ENCODE measurements around the gene SP2.

Gene SP2

DNA sequence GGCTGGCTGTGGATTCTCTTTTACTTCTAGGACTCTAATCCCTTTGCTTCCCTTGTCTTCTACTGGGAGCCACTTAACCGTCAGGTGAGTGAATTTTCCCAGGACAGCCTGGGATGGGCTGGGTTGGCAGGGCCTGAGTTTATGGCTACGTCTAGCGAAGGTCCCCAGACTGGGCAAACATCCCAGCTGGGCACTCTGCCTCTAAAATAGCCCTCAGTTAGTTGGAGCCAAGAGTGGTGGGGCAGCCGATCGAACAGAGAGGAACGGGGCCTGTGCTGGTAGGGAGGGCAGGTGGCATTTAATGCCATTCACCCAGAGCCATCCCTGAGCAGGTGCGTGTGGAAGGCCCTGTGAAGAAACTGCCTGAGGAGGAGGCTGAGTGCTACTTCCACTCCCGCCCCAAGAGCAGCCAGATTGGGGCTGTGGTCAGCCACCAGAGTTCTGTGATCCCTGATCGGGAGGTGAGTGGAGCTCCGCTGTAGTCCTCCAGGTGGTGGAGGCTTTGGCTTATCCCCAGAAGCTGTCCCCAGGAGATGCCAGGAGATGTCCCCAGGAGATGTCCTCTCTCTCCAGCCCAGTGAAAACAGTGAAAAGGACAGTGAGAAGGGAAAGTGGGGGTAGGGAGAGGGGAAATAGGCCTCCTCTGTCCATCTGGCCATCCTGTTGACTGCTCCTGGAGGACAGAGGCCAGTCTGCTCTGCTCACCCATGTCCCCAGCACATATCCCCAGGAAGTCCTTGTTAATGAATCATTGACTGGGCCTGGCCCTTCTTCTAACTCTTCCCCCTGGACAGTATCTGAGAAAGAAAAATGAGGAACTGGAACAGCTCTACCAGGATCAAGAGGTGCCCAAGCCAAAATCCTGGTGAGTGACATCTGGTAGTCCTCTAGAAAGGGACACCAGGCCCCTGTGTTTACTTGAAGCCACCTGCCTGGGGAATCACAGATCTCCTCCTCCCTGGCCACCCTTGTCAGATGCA, 49.8 kb downstream of the SP2 start:
- in situ Hi-C loops (cut with HindIII; ENCODE audit: low sequenced_read_pairs): no loop called here

DNA sequence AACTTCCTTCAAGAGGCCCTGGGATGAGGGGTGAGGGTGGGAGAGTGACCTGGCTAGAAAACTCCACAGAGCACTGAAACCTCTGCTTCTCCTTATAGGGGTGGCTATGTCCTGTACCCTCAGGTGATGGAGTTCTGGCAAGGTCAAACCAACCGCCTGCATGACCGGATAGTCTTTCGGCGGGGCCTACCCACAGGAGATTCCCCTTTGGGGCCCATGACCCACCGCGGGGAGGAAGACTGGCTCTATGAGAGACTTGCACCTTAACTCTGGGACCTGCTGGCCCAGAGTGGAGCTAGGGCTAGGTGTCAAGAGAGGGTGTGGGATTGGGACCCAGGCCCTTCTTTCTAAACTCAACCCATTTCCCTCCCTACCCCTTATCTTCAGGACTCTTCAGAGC, 50.5 kb downstream of the SP2 start:
- in situ Hi-C loops (cut with HindIII; ENCODE audit: low sequenced_read_pairs): no loop called here

DNA sequence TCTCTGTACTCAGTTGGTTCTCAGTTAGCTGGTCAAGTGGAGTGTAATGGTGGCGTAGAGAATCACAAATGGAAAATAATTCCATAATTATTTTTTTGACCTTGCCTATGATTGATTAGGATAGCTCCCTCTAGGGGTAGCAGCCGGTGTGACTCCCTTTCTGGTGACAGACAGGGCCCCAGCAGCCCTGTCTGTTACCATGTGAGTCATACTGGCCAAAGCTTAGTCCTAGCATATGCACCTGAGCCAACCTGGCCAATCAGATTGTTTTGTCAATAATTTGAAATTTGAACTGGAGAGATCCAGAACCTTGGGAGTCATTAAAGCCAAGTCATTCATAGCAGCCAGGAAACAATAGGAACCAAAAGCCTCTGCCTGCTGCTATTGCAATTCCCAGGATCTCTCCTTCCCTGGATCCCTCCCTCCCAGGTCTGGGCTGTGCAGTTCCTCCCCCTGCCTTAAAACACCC, 50.9 kb downstream of the SP2 start:
- in situ Hi-C loops (cut with HindIII; ENCODE audit: low sequenced_read_pairs): no loop called here

DNA sequence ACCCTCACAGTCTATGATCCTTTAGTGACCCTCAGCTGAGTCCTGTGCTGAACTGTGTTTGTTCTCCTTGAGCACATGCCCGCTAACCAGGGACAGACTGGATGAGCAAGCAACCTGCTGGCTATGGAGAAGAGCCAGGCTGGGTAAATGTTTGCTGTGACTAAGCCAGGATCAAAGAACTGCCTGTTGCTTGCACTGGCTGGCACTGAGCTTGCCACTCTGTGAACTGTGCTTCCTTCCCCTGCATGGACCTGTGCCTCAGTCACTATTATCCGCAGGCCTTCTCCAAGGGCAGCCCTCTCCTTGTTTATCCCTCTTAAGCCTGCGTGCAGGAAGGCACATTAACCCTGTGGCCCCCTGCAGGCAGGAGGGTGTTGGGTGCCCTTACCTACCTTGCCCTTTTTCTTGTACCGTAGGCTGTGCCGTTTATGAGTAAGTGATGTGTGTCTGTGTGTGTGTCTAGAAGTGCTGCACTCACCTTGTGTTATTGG, 52.7 kb downstream of the SP2 start:
- in situ Hi-C loops (cut with HindIII; ENCODE audit: low sequenced_read_pairs): no loop called here

DNA sequence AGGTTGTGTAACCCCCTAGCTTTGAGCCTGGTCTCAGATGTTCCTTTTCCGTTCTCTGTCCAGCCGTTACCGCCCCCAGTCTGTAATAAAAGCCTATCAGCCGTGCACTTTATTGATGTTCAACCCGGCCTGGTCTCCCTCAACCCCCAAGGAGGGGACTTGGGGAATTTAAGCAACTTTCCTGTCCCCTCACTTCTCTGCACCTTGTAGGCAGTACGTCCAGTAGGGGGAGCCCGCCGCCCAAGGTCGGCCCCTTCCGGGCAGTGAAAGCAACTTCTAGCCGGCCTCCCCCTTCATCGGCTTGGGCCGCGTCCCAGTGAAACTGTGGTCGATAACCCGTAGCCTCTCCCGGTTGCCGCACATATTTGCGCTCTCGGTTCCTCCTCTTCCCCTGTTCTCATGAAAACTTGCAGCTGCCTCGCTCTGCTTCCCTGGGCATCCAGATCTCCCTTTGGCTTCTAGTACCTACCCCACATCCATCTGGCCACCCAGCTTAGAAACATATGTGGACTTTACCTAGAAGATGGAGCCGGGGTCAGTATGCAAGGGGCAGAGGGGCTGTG, 53.2 kb downstream of the SP2 start:
- in situ Hi-C loops (cut with HindIII; ENCODE audit: low sequenced_read_pairs): no loop called here

DNA sequence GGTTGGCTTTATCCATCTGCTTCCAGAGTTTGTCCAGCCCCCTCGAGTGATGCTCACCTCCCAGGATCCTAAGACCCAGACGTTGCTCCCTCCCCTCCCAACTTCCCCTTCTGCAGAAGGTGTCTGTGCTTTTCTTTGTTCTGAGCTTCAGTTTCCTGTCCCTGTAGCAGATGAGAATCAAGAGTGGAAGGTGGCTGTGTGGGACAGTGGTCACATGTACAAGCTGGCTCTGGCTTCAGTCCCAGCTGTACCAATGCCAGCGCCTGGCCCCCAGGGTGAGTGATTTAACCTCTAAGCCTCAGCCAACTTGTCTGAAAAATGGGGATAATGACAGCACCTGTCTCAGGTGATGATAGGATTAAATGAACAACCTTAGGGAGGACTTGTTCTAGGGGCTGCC, 53.9 kb downstream of the SP2 start:
- in situ Hi-C loops (cut with HindIII; ENCODE audit: low sequenced_read_pairs): loop anchor here (25.0 kb wide), 1 partner anchor 88 kb away; the partner anchor contains the start of gene SP6

DNA sequence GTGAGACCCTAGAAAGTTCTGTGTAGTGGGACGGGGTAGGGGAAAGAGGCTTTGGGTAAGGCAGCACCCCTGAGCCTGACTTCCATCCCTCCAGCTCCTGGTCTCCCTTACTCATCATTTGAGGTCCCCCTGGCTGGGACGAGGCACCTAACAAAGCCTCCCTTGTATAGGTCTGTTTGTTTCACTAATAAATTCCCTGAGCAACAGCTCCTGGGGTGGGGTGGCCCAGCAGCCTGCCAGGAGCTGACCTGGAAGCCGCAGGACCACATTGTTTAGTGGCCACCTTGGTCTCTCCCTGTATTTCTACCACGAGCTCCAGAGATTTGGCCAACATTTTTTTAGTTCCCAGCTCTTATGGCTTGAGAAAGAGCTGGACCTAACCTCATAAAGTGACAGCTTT, 54.4 kb downstream of the SP2 start:
- in situ Hi-C loops (cut with HindIII; ENCODE audit: low sequenced_read_pairs): loop anchor here (25.0 kb wide), 1 partner anchor 88 kb away; the partner anchor contains the start of gene SP6

DNA sequence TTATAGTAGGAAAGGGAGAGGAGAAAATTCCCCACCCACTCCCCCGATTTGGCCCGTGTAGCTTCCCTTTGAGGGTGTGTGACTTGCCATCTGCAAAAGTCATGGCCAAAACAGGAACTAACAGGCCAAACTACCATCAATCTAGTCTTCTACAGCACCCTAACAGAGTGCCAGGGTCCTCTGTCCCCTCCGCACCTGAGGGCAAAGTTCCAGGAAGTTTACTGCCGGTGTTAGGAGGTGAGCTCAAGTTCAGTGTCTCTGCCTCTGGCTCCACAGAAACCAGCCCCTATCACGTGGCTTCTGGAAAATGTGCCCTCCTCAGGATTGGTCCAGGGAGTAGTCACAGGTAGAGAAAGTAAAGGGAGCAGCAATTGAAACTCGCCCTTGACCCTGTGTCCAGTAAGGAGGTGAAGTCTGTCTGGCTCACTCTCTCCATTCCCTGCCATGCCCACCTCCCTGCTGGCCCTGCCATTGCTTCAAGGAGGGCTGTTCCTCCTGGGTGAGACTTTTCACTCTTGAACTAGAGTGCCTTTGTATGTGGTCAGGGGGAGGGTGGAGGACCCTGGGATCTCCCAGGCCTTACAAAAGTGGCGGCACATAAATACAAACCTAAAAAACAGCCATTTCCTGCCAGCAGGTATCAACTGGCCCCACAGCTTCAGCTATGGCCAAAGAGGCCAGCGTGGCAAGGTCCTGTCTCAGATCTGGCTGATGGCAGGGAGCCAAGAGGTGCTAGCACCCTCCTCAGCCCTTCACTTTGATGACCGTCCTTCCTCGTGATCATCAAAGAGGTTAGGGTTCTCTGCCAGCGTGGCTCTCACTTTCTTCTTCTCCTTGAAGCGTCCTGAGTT, 56.4 kb downstream of the SP2 start:
- in situ Hi-C loops (cut with HindIII; ENCODE audit: low sequenced_read_pairs): loop anchor here (25.0 kb wide), 1 partner anchor 90 kb away; the partner anchor contains the start of gene SP6

DNA sequence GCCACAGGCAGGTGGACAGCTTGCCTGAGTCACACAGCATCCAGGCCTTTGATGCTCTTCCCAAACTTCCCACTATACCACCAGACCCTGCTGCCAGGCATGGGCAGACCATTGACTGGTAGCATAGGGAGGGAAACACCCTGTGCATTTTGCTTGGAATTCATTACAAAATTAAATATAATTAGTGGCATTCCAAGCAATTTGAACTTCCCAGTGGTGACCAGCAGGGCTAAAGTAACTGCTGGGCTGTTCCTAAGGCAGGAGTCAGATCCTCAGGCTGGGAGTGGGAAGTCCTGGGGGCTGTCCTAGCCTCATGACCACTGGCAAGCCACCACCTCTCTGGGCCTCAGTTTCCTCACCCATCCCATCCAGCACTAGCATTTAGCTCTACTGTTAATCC, 57.9 kb downstream of the SP2 start:
- in situ Hi-C loops (cut with HindIII; ENCODE audit: low sequenced_read_pairs): loop anchor here (25.0 kb wide), 1 partner anchor 92 kb away; the partner anchor contains the start of gene SP6

DNA sequence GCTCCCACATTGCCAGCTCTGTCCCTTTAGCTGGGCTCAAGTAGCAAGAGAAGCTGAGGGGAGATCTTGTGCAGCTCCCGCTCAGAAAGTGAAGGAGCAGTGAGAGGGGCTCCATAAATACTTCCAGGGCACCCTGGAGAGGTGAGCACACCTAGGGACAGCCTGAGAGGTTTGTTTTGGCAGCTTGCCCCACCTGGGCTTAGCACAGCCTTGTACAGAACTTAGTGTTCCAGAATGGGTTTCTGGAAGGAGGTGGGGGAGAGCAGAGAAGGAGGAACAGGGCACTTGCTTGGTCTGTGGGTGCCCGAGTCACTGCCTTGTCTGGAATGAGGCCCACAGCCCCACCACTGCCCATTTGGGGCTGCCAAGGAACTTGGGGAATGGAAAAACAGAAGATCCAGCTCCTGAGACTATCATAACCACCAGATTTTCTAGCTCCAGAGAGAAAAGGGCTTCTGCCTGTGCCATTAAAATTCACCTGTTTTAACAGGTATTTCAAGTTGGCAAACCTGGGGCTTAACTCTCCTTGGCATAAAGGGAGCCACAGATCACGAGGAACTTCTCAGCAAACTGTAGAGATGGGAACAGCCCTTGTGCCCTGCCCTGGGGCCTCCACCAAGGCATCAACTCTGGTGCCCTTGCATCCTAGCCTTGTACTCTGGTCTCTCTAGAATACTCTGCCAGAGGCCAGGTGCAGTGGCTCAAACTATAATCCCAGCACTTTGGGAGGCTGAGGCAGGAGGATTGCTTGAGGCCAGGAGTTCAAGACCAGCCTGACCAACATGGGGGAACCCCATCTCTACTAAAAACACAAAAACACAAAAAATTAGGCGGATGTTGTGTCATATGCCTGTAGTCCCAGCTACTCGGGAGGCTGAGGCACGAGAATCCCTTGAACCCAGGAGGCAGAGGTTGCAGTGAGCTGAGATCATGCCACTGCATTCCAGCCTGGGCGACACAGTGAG, 59.7 kb downstream of the SP2 start:
- in situ Hi-C loops (cut with HindIII; ENCODE audit: low sequenced_read_pairs): loop anchor here (25.0 kb wide), 1 partner anchor 93 kb away; the partner anchor contains the start of gene SP6

DNA sequence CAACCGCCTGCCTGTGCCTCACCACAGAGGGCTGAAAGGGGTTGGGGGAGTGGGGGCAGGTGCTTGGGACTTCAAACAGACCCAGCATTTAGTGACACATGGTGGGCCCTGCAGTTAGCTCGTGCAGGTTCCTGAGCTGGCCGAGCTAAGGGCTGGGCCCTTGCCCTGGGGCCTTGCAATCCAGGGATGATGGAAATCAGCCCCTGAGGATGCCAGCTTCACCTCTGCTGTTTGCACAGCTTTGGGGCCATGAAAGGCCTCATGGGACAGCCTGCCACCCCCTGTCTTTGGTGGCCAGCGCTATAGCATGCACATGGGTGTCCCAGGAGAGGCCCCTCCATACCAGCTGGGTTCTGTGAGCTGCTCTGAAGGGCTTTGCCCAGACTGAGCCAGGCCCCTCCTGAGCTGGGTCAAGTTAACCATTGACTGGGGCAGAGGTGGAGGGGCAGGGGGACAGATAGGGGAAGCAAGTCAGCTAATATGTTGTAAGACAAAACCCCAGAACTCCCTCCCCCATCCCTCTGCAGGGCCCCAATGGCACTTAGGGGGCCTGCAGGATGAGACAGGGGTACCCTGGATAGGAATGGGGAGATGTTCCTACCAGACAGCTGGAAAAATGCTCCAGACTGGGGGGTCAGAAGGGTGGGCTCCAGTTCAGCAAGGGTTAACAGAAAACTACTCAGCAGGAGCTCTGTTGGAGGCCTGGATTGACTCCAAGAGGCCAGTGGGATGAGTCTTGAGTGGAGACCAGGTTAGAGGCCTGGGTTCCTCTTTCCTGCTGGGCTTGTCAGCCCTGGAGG, 61.0 kb downstream of the SP2 start:
- in situ Hi-C loops (cut with HindIII; ENCODE audit: low sequenced_read_pairs): loop anchor here (25.0 kb wide), 1 partner anchor 95 kb away; the partner anchor contains the start of gene SP6

DNA sequence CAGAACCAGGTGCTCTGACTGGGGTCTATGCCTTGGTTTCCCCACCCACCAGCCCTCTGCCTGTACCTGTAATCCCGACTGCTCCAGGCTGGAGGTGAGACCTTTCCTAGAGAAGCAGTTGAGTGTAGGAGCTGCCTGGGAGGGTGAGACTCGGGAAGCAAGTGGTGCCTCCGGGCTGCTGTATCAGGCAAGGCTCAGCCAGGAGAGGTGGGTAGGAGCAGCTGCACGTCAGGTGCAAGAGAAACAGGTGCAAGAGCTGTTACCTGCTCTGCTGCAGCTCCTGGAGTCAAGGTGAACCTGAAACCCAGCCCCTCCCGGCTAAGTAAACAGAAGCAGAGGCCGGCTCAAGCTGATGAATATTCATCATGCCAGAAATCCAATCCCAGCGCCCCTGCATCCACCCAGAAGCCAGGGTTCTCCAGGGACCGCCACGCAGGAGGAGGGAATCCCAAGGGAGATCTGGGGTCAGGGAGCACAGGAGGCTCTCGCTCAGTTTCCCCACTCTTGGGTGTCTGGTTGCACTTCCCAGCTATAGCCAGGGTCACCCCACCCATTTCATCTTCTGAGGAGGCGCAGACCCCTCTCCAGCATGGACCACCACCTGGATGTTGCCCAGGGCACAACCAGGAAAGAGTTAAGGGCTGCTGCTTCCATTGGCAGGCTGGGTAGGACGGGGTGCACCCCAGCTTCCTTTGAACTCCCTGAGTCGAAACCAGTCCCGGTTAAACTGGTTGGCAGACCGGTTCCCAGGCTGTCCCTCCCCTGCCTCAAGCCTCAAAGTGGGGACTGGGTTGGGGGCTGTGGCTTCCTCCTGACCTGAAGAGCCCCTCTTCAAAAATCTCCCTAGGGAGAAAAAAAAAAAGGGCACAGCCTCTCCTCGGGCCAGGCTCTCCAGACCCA, 61.8 kb downstream of the SP2 start, which contains the start of gene PRR15L:
Gene PRR15L, minus strand, starts transcription at position 293 of the 900 bp plus-strand sequence. CDS start 4,649 bp downstream, outside the sequence.
- in situ Hi-C loops (cut with HindIII; ENCODE audit: low sequenced_read_pairs): loop anchor here (25.0 kb wide), 1 partner anchor 96 kb away; the partner anchor contains the start of gene SP6

DNA sequence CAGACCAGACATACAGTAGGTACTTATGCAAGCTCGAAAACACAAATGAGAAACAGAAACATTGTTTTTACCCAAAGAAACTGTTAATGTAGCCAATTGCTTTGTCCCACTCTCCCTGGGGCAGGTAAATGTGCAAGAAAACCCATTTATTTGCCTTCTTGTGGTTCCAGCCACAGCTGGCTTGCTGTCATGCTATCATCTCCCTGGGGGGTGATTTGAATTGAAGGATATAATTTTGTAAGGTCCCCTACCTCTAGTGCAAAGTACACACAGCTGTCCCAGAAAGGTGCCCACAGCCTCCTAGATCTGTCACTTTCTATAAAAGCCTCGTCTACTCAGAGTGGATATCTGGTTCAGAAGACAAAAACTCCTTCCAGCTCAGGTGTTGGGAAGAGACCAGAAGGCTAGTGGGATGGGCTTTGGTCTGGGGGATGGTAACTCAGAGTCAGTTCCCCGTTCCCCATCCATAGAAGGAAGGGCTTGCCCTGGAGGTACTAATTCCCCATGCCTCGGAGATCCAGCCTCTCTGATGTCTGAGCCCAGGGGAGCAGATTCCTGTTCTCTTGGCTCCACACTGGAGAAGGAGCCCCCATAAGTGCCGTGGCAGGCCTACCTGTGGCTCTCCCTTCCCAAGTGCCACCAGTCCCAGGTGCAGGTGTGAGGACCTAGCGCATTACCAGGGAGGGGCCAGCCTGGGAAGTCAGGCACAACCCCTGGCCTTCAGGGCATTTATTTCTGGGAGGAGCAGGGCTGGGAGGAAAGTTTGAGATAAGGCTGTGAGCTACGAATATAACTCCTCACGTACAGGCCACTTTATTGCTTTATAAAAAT, 64.0 kb downstream of the SP2 start:
- in situ Hi-C loops (cut with HindIII; ENCODE audit: low sequenced_read_pairs): loop anchor here (25.0 kb wide), 1 partner anchor 98 kb away; the partner anchor contains the start of gene SP6

DNA sequence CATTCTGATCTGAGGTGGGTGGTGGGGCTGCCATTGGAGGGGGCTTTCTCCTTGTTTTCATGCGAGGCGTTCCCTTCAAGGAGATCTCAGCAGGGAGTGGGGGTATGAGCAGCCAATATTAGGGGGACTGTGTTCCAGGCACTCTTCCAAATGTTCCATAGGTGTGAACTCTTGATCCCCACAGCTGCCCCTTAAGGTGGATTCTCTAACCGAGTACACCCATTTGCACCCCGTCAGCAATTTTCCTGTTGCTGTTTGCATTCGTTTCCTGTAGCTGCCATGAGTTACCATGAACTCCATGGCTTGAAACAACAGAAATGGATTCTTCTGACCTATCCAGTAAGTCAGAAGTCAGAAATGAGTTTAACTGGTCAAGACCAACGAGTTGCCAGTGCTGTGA, 65.4 kb downstream of the SP2 start:
- in situ Hi-C loops (cut with HindIII; ENCODE audit: low sequenced_read_pairs): loop anchor here (25.0 kb wide), 1 partner anchor 99 kb away; the partner anchor contains the start of gene SP6

DNA sequence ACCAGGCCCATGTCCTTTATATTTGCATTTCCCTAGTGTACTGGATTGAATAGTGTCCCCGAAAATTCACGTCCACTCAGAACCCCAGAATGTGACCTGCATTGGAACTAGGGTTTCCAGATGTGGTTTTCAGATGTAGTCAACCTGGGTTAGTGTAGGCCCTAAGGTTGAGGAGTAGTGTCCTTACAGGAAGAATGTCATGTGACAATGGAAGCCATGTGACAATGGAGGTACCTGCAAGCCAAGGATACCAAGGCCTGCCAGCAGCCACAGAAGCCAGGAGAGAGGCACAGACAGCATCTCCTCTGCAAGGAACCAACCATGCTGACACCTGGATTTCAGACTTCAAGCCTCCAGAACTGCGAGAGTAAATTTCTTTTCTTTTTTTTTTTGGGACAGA, 66.9 kb downstream of the SP2 start:
- in situ Hi-C loops (cut with HindIII; ENCODE audit: low sequenced_read_pairs): loop anchor here (25.0 kb wide), 1 partner anchor 101 kb away; the partner anchor contains the start of gene SP6

DNA sequence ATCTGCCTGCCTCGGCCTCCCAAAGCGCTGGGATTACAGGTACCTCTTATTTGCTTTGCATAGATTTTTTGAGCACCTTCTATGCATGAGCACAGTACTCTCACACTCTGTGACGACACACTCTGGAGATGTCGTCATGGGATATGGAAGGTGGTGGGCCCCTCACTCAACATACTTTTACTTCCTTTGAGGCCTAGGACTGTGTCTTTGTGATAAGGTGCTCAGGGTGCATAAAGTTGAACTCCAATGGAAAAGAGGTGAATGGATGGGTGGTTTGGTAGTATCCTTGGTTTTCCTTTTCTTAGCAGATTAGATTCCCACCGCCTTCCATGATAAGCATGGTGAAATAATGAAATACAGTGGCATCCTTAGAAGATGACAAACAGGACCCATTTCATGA, 68.8 kb downstream of the SP2 start:
- in situ Hi-C loops (cut with HindIII; ENCODE audit: low sequenced_read_pairs): loop anchor here (25.0 kb wide), 1 partner anchor 103 kb away; the partner anchor contains the start of gene SP6
